K562 (cell line): ENCODE data around the gene ARHGEF7. TPM values are rescaled to one million over a fixed set of nuclear protein-coding genes. Genes with fewer than 3 reads are reported as not detected.
"Not testable (repeated sequence)": the region's sequence is repeated elsewhere in the genome, so short reads cannot be mapped to it uniquely, and the experiment has no call there.

ENCODE experiments used
- ATAC-seq: fragments of 200-7000 bp; cut with Tn5 transposase; 3 replicates; pipeline ENCODE4 v1.9.1; 2020; ENCODE audit warnings: moderate library complexity
- BruUV-seq: library from RNA; stranded (reverse); fragments of 400-500 nt; replicated peaks from 2 replicates; lab custom pipeline; 2021; lab: Mats Ljungman, UMichigan
- CTCF ChIA-PET: fragments of 300-600 bp; formaldehyde crosslinking; extraction: SDS; loops from one replicate; lab custom pipeline; 2021; ENCODE audit warnings: low intra/inter-chr PET ratio; lab: Yijun Ruan, JAX
- POLR2A ChIA-PET: fragments of 300-600, 350-650 bp; sonication (Branson Sonifier 250); formaldehyde crosslinking; extraction: SDS; loops from one replicate; lab custom pipeline; 2021; ENCODE audit warnings: antibody characterized with exemption, inconsistent platforms; lab: Yijun Ruan, JAX
- DNase-seq, 4 experiments: peaks; one replicate each; pipeline versions ENCODE4 v3.0.0 to v3.0.0-alpha.2; 2011 to 2018; ENCODE audit warnings: low spot score in 3 of 4, mixed read lengths in 3 of 4; ENCODE audit errors: extremely low read depth in 1 of 4
- FAIRE-seq: peaks from 2 replicates; lab custom pipeline; 2011; peaks lifted over from hg19 to GRCh38; lab: Jason Lieb, UNC
- H2AFZ ChIP-seq: 2 replicates; pipeline ENCODE4 v1.6.0; 2011; ENCODE audit warnings: low read depth, low read length, control low read depth, inconsistent platforms
- H3K27ac ChIP-seq: fragments of 200-600 bp; 3 replicates; pipeline ENCODE4 v1.8.0; 2011; ENCODE audit warnings: low read depth, mild to moderate bottlenecking, control low read depth, inconsistent platforms, low read length, moderate library complexity, mixed read lengths; ENCODE audit errors: extremely low read depth
- H3K27me3 ChIP-seq, 2 experiments: fragments of 300-600 bp in 1 of 2; 2 replicates in 1 of 2; 3 replicates in 1 of 2; pipeline versions ENCODE4 v1.6.0 to v1.8.0; 2011; ENCODE audit warnings: inconsistent platforms in 2 of 2, low read length in 2 of 2, mild to moderate bottlenecking in 1 of 2, mixed read lengths in 1 of 2, moderate library complexity in 1 of 2; ENCODE audit not compliant: control insufficient read depth in 2 of 2, insufficient read depth in 2 of 2
- H3K36me3 ChIP-seq: fragments of 300-600 bp; 3 replicates; pipeline ENCODE4 v1.8.0; 2011; ENCODE audit warnings: mild to moderate bottlenecking, low read length, inconsistent platforms; ENCODE audit not compliant: control insufficient read depth, insufficient read depth
- H3K4me1 ChIP-seq, 2 experiments: fragments of 200-600 bp in 1 of 2; replicated peaks in 1 of 2; 2 replicates in 1 of 2; 3 replicates in 1 of 2; pipeline versions ENCODE4 v1.5.1 to v1.8.0; 2011; ENCODE audit warnings: inconsistent platforms in 2 of 2, low read length in 2 of 2, mild to moderate bottlenecking in 1 of 2, mixed read lengths in 1 of 2, moderate library complexity in 1 of 2; ENCODE audit not compliant: control insufficient read depth in 2 of 2, insufficient read depth in 2 of 2
- H3K4me2 ChIP-seq: 2 replicates; pipeline ENCODE4 v1.6.1; 2011; ENCODE audit warnings: low read length, control low read depth, inconsistent platforms, mixed read lengths; ENCODE audit not compliant: insufficient read depth
- H3K4me3 ChIP-seq: fragments of 200-600 bp; sonication (generic), shearing (Covaris generic); 2 replicates; pipeline ENCODE4 v1.5.1; 2016; ENCODE audit warnings: control low read depth, inconsistent platforms
- H3K79me2 ChIP-seq: fragments of 200-600 bp; 3 replicates; pipeline ENCODE4 v1.8.0; 2011; ENCODE audit warnings: low read length, inconsistent platforms; ENCODE audit not compliant: control insufficient read depth, insufficient read depth
- H3K9ac ChIP-seq, 2 experiments: 2 replicates each; pipeline versions ENCODE4 v1.6.0 to v1.6.1; 2011; ENCODE audit warnings: low read depth in 2 of 2, low read length in 2 of 2, control low read depth in 1 of 2, inconsistent platforms in 1 of 2, mild to moderate bottlenecking in 1 of 2, mixed read lengths in 1 of 2; ENCODE audit not compliant: insufficient read depth in 1 of 2
- H3K9me1 ChIP-seq: one replicate; pipeline ENCODE4 v1.6.0; 2011; ENCODE audit warnings: inconsistent platforms, mild to moderate bottlenecking, low read length, moderate library complexity; ENCODE audit not compliant: control insufficient read depth, insufficient read depth
- H3K9me3 ChIP-seq: replicated peaks from 2 replicates; pipeline ENCODE4 v1.5.1; 2011; ENCODE audit warnings: low read depth, low read length, inconsistent platforms; ENCODE audit not compliant: control insufficient read depth, insufficient read depth
- H4K20me1 ChIP-seq: replicated peaks from 2 replicates; pipeline ENCODE4 v1.6.1; 2011; ENCODE audit warnings: low read length, inconsistent platforms, mixed read lengths; ENCODE audit not compliant: control insufficient read depth, insufficient read depth
- POLR2B ChIP-seq: fragments of 450-650 bp; IDR thresholded peaks from 2 replicates; pipeline ENCODE4 v1.6.1; 2018; ENCODE audit warnings: low read depth; ENCODE audit not compliant: partially characterized antibody
- WGBS: fragments of 100-300 bp; shearing (Covaris generic); methylation state at CpG from one replicate; pipeline ENCODE4 v1.1.6; 2016; ENCODE audit warnings: low coverage, mixed read lengths; ENCODE audit not compliant: insufficient coverage; ENCODE audit errors: missing lambda C conversion rate; 5-methylcytosine and 5-hydroxymethylcytosine counted together
- in situ Hi-C: fragments of 300-500 bp; cut with MboI; formaldehyde crosslinking; loops from 4 replicates; pipeline ENCODE4 v1.15.0; 2018; ENCODE audit warnings: inconsistent platforms, mixed read lengths
- intact Hi-C: fragments of 100-400 bp; cut with micrococcal nuclease; formaldehyde crosslinking; loops from 2 replicates; pipeline ENCODE4 v1.14.2; 2022
- polyA plus RNA-seq, 8 experiments: library from polyadenylated mRNA; depleted of rRNA in 4 of 8; stranded (reverse) in 5 of 8; unstranded in 3 of 8; fragments of >200 nt; fragmentation: Nextera tagmentation in 2 of 8; fragmentation: Illumina TruSeq in 1 of 8; extraction: Ambion mirVana in 2 of 8; extraction: Trizol in 1 of 8; gene quantifications; 2 replicates each; pipeline versions ENCODE4 v1.2.1 to v1.2.3, GENCODE V29; 2011 to 2014; ENCODE audit warnings: inconsistent platforms in 1 of 8, missing spikeins in 1 of 8
- total RNA-seq, 7 experiments: library from RNA; depleted of rRNA in 6 of 7; stranded (reverse); fragments of >200 nt in 6 of 7; fragmentation: Illumina TruSeq in 2 of 7; extraction: Trizol in 2 of 7; gene quantifications; 2 replicates each; pipeline versions ENCODE4 v1.2.1 to v1.2.3, GENCODE V29; 2011 to 2021; ENCODE audit warnings: low replicate concordance in 1 of 7

Gene ARHGEF7
- total and polyA plus RNA-seq, 9 of the 15 experiments (the other 6 are each of a cell fraction or from before 2014, with no cell fraction given), result 2.1 to 26.8 (median 17.5) TPM

DNA sequence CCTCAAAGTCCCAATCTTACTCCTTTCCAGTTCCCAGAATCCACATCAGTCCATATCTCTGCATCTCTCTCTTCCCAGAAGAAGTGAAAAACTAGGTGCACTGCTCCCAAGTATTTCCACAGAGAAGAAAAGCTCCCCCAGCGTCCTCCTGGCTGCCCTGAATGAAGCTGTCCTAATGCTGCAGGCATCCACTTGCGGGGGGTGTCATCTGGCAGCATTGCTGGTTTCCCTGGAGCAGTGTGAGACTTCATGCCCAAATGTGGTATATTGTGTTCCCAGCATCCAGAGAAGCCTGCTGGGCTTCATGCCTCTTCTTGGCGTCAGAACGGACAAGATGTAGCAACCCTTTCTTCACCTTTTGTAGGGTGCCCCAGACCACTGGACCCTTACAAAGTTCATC, 32.9 kb upstream of the ARHGEF7 start (continued):
- no peak for TF ChIP-seq POLR2B

GRCh38 chr13:111082769-111083168, 32.3 kb upstream of the ARHGEF7 start:
- POLR2A ChIA-PET, H3K27ac ChIP-seq, H3K4me2 ChIP-seq, in situ Hi-C loops, H3K4me3 ChIP-seq, H3K9me1 ChIP-seq, H3K36me3 ChIP-seq, CTCF ChIA-PET, FAIRE-seq, H3K4me1 ChIP-seq, H2AFZ ChIP-seq, H3K9me3 ChIP-seq, intact Hi-C loops, H3K9ac ChIP-seq, H3K79me2 ChIP-seq, DNase-seq, ATAC-seq, H4K20me1 ChIP-seq: not testable (repeated sequence)
- peaks cover 5 to 21% of the 10 kb centered on the region in 2 experiments; a peak in 3 of 5 replicates for H3K27me3 ChIP-seq
- BruUV-seq, result TSS peak; percentile 94
- WGBS, result 37% methylated on average over 11 of the region's 14 CpGs

DNA sequence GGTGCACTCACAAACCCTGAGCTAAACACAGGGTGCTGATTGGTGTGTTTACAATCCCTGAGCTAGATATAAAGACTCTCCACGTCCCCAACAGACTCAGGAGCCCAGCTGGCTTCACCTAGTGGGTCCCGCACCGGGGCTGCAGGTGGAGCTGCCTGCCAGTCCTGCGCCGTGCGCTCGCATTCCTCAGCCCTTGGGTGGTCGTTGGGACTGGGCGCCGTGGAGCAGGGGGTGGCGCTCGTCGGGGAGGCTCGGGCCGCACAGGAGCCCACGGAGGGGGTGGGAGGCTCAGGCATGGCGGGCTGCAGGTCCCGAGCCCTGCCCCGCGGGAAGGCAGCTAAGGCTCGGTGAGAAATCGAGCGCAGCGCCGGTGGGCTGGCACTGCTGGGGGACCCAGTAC, 31.4 kb upstream of the ARHGEF7 start:
- H3K27ac ChIP-seq, H3K36me3 ChIP-seq, H3K9me3 ChIP-seq, H3K9ac ChIP-seq, FAIRE-seq, H3K4me1 ChIP-seq, H3K79me2 ChIP-seq, DNase-seq, POLR2A ChIA-PET, H3K9me1 ChIP-seq, in situ Hi-C loops, ATAC-seq, H2AFZ ChIP-seq, CTCF ChIA-PET, H3K4me3 ChIP-seq, H4K20me1 ChIP-seq, intact Hi-C loops, H3K4me2 ChIP-seq, BruUV-seq: not testable (repeated sequence)
- peaks cover 5 to 21% of the 10 kb centered on the region in 2 experiments; a peak in 3 of 5 replicates for H3K27me3 ChIP-seq
- WGBS, result 0% methylated on average over 1 of the region's 25 CpGs
